Breast epithelium (tissue), 3 donors: ENCODE measurements around the gene PRRT1B.

Source experiments
- CTCF ChIP-seq, 3 donors: fragments of 450-650 bp; IDR thresholded peaks; one replicate each; pipeline ENCODE4 v1.5.1; 2016 to 2017; ENCODE audit warnings: antibody characterized with exemption in 3 of 3, mild to moderate bottlenecking in 3 of 3, moderate library complexity in 3 of 3
- POLR2A ChIP-seq: fragments of 450-650 bp; IDR thresholded peaks from one replicate; pipeline ENCODE4 v1.6.1; 2016; ENCODE audit warnings: antibody characterized with exemption, mild to moderate bottlenecking, moderate library complexity

DNA sequence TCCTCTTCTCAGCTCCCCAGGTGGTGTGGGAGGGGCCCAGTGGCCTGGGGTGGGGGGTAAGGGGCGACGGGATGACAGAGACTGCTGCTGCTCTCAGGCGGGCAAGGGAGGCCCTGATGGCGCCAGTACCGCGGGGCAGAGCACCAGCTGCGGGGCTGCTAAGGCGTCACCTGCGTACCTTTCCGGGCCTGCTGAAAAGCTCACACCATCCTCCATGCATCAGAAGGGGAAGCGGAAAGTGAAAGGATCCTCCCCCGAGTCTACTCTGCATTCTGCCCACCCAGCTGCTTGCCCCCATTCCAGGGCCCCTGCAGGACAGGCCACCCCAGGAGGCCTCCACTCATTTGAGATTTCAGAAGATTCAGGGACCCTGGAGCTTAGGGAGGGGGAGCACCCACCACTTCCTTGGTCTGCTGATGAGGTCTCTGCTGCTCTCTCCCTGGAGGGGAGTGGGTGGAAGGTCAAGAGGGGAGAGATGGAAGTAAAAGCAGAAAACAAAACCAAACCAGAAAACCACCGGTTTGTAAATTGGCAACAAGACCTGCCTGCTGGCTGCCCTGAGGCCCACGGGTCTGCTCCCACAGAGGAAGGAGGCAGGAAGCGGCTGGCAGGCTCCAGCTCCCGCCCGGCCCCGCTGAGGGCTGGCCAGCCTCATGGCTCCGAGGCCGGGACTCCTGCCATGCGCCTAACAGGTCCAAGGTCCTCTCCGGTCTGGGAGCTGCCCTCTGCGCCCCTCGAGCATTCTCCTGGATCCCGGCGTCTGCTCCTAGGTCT lies 33.6 kb downstream of the PRRT1B start:
- TF ChIP-seq CTCF (IDR thresholded peaks at IDR 0.05): no peak
- no peak for TF ChIP-seq POLR2A
